AG09319 (cell line): ENCODE data around the gene VTI1A.

Experiments used
- DNase-seq: peaks from one replicate; pipeline ENCODE4 v3.0.0-alpha.2; 2010; ENCODE audit warnings: low read depth; ENCODE audit errors: extremely low read depth
- CTCF ChIP-seq: IDR thresholded peaks from 2 replicates; pipeline ENCODE4 v1.5.1; 2011; ENCODE audit warnings: low read depth, mild to moderate bottlenecking, inconsistent platforms, low read length, moderate library complexity

VTI1A gene

GRCh38 chr10:112677689-112678088 is 230.7 kb downstream of the VTI1A start:
- no peak for DNase-seq
- no peak for TF ChIP-seq CTCF

GRCh38 chr10:112678581-112678980 is 231.6 kb downstream of the VTI1A start:
- DNase-seq, result no peak
- TF ChIP-seq CTCF, result no peak

DNA sequence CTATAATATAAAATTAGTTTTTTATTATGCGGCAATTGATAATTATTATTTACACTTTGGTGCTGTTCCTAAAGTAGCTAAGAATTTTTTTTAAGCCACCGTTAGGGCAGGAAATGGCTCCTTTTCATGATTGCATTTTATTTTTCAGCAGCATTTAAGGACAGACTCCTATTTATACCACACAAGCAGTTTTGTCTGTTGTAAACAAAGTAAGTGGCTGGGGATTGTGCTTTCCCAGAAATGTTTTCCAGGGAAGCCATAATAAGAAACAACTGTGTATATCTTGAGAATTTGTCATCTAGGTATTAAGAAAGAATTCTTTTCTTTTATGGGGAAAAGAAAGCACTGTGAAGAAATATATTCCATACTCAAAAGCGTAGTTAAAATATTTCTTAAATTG is 232.0 kb downstream of the VTI1A start:
- TF ChIP-seq CTCF, result no peak

DNA sequence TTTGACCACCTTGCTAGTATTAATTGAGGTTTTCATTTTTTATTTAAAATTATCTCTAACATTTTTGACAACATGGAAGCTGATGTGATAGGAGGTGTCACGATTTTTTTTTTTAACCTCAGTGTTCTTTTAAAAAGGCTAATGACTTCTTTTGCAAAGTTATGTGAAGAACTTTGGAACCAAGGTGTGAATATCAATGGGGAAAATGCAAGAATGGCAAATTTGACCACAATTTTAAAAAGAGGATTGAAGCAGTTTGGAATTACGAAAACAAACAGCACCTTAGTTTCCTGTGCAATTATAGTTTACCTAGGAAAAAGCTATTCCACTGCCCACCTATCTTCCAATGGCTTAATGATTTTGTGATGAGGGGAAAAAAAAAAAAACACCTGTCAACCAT is 232.4 kb downstream of the VTI1A start:
- no peak for TF ChIP-seq CTCF
- DNase-seq, result no peak

More for the DNA sequence above, 232.0 kb downstream of the VTI1A start:
- no peak for DNase-seq

DNA sequence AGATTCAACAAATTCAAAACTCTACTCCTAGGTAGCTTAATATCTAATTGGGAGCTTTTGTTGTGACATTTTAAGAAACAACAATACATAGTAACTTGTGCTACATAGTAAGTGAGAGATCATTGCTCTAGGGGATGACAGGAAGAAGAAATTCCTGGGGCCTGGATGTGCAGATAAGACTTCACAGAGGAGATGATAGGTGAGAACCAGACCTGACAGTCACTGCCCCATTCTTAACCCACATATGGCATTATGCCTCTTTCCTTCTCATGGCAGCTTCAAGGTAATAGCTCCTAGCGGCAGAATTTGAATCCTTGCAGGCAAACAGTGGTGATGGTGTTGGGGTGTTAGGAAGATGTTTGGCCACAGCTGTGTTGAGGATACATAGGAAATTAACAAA is 233.6 kb downstream of the VTI1A start:
- no peak for TF ChIP-seq CTCF
- no peak for DNase-seq

DNA sequence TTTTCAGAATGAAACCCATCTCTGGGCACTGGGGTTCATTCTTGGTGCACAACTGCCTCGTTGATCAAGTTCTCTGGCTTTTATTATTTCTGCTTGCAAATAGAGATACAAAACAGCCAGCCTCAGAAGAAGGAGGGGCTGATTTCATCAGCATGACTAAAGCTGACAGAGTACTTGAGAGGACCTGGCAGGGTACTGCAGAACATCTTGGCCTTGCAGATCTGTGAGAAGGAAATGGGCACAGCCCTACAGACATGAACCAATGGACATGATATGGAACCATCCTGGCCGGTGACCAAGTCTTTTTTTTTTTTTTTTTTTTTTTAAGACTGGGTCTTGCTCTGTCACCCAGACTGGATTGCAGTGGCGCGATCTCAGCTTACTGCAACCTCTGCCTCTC is 240.6 kb downstream of the VTI1A start:
- peak; percentile 30 for DNase-seq
- no peak for TF ChIP-seq CTCF

DNA sequence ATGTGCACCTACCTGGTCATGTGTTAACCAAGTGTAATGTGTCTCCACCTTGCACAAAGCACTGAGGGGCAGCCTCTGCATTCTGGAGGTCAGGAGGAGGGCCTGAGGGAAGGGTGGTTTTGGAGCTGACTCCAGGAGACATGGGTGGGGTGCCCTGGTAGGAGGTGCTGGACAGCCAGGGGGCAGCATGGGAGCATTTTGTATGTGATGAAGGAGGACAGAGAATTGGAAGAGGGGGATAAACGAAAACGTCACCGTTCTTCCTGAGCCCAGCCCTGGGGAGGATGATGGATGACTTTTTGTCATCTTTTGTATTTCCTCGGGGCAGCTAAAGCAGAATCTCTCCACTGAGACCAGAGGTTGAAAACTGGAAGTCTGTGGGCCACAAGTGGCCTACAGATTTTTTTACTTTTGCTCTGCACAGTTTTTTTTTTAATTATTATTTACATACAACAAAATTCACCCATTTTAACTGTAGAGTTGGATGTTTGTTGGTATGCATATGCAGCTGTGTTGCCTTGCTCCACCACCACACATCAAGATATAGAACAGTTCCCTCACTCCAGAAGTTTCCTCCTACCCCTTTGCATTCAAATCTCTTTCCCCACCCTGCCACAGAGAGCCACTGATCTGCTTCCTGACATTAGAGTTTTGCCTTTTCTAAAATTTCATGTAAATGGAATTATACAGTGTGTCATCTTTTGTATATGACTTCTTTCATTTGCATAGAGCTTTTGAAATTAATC is 242.5 kb downstream of the VTI1A start:
- DNase-seq, result no peak
- TF ChIP-seq CTCF, result peak; percentile 42
